BJ (cell line): ENCODE measurements around the gene MYH13. TPM values are rescaled to one million over a fixed set of nuclear protein-coding genes. Genes with fewer than 3 reads are reported as not detected.

Source experiments
- CTCF ChIA-PET: fragments of 350-600 bp; formaldehyde crosslinking; extraction: SDS; loops from one replicate; lab custom pipeline; 2021; ENCODE audit warnings: antibody characterized with exemption, inconsistent platforms; lab: Yijun Ruan, JAX
- POLR2A ChIA-PET: fragments of 300-600 bp; sonication (Branson Sonifier 250); formaldehyde crosslinking; extraction: SDS; loops from one replicate; lab custom pipeline; 2021; ENCODE audit warnings: antibody characterized with exemption; lab: Charles Lee
- DNase-seq: peaks from one replicate; pipeline ENCODE4 v3.0.0-alpha.2; 2011; ENCODE audit warnings: low read depth
- H3K27me3 ChIP-seq: 2 replicates; pipeline ENCODE4 v1.6.0; 2011; ENCODE audit warnings: low read length; ENCODE audit not compliant: control insufficient read depth, insufficient read depth
- H3K36me3 ChIP-seq: 2 replicates; pipeline ENCODE4 v1.5.1; 2011; ENCODE audit warnings: low read length; ENCODE audit not compliant: control insufficient read depth, insufficient read depth
- H3K4me3 ChIP-seq: 2 replicates; pipeline ENCODE4 v1.5.1; 2011; ENCODE audit warnings: low read depth, mild to moderate bottlenecking, control low read depth, low read length
- CTCF ChIP-seq: IDR thresholded peaks from 2 replicates; pipeline ENCODE4 v1.5.1; 2011; ENCODE audit warnings: low read depth, mild to moderate bottlenecking, control low read depth, inconsistent platforms, low read length, moderate library complexity; ENCODE audit not compliant: insufficient read depth
- polyA plus RNA-seq: library from polyadenylated mRNA; depleted of rRNA; stranded (reverse); fragments of >200 nt; gene quantifications from 2 replicates; pipeline ENCODE4 v1.2.3, GENCODE V29; 2011

The MYH13 gene
- polyA plus RNA-seq, 1 experiment, result not detected

GRCh38 chr17:10369239-10369638, 3.6 kb downstream of the MYH13 start:
- Histone ChIP-seq H3K36me3 (no peaks in the 10 kb centered on the region), H3K4me3 (no peak overlapping the region), H3K27me3 (no peaks in the 10 kb centered on the region)
- DNase-seq, result no peak
- CTCF ChIA-PET, result no interaction called here
- no peak for TF ChIP-seq CTCF
- POLR2A ChIA-PET, result no interaction called here

GRCh38 chr17:10368561-10368960, 4.2 kb downstream of the MYH13 start:
- no peaks in the 10 kb centered on the region for H3K36me3 ChIP-seq
- CTCF ChIA-PET, result interaction anchor here (0.5 kb wide), 1 partner anchor 10 kb away, joined by 4 read pairs; no protein-coding TSS in a partner anchor
- TF ChIP-seq CTCF, result no peak
- POLR2A ChIA-PET, result no interaction called here
- no peaks in the 10 kb centered on the region for H3K27me3 ChIP-seq
- no peak overlapping the region for H3K4me3 ChIP-seq
- no peak for DNase-seq

GRCh38 chr17:10360578-10360977, 12.2 kb downstream of the MYH13 start:
- no peak overlapping the region for H3K4me3 ChIP-seq
- CTCF ChIA-PET, result no interaction called here
- H3K27me3 ChIP-seq, result no peaks in the 10 kb centered on the region
- POLR2A ChIA-PET, result no interaction called here
- no peak for TF ChIP-seq CTCF
- no peaks in the 10 kb centered on the region for H3K36me3 ChIP-seq
- no peak for DNase-seq

GRCh38 chr17:10357768-10358167, 15.0 kb downstream of the MYH13 start:
- 0 out of 2 replicates have a peak, but pooled peaks have one; percentile 19 for TF ChIP-seq CTCF
- DNase-seq, result no peak
- no peaks in the 10 kb centered on the region for H3K36me3 ChIP-seq
- CTCF ChIA-PET, result interaction anchor here (0.5 kb wide), 1 partner anchor 1830 kb away, joined by 3 read pairs; no protein-coding TSS in a partner anchor
- POLR2A ChIA-PET, result no interaction called here
- H3K4me3 ChIP-seq, result no peak overlapping the region
- H3K27me3 ChIP-seq, result no peaks in the 10 kb centered on the region

- Histone ChIP-seq H3K36me3 (no peaks in the 10 kb centered on the region), H3K27me3 (no peaks in the 10 kb centered on the region), H3K4me3 (no peak overlapping the region)
- ChIA-PET CTCF (no interaction called here), POLR2A (no interaction called here)
- no peak for TF ChIP-seq CTCF
- no peak for DNase-seq
These were observed 18.2 kb downstream of the MYH13 start for GRCh38 chr17:10354651-10355050.
